HCT116 (cell line): ENCODE measurements around the gene SNCAIP. TPM values are rescaled to one million over a fixed set of nuclear protein-coding genes. Genes with fewer than 3 reads are reported as not detected.

Experiments
- ATAC-seq: fragments of 200-7000 bp; cut with Tn5 transposase; 2 replicates; pipeline ENCODE4 v1.9.1; 2020; ENCODE audit warnings: mild to moderate bottlenecking, moderate library complexity
- BruUV-seq: library from RNA; stranded (reverse); fragments of 400-500 nt; replicated peaks from 2 replicates; lab custom pipeline; 2021; lab: Mats Ljungman, UMichigan
- CTCF ChIA-PET: fragments of 300-600 bp; sonication (Branson Sonifier 250); formaldehyde crosslinking; loops from one replicate; lab custom pipeline; 2021; ENCODE audit warnings: antibody characterized with exemption; lab: Charles Lee
- POLR2A ChIA-PET: fragments of 300-600, 350-600 bp; sonication (Branson Sonifier 250); formaldehyde crosslinking; loops from one replicate; lab custom pipeline; 2021; ENCODE audit warnings: antibody characterized with exemption; lab: Charles Lee
- RAD21 ChIA-PET, 2 experiments: fragments of 300-600 bp; sonication (Branson Sonifier 250); formaldehyde crosslinking; loops; one replicate each; lab custom pipeline; 2023; ENCODE audit warnings: low total read pairs in 2 of 2; ENCODE audit not compliant: uncharacterized antibody in 2 of 2, unreplicated experiment in 2 of 2, low non-redundant PET in 1 of 2; lab: Charles Lee
- DNase-seq: peaks from one replicate; pipeline ENCODE4 v3.0.0-alpha.2; 2010; ENCODE audit warnings: low read depth, low spot score
- H2AFZ ChIP-seq: fragments of 200-600 bp; shearing (Covaris generic), sonication (generic); 2 replicates; pipeline ENCODE4 v1.6.1; 2017; ENCODE audit warnings: low read depth, mixed run types, mixed read lengths, antibody characterized with exemption, low read length; ENCODE audit not compliant: poor library complexity, severe bottlenecking
- H3K27ac ChIP-seq: 2 replicates; pipeline ENCODE4 v1.5.1; 2012; ENCODE audit warnings: low read depth, low read length
- H3K27me3 ChIP-seq: fragments of 200-600 bp; sonication (generic); 2 replicates; pipeline ENCODE4 v1.6.1; 2016; ENCODE audit warnings: mixed run types, low read length, mixed read lengths; ENCODE audit not compliant: insufficient read depth
- H3K36me3 ChIP-seq, 2 experiments: fragments of 200-500 bp in 1 of 2; fragments of 200-600 bp in 1 of 2; sonication (Bioruptor generic) in 1 of 2; sonication (generic) in 1 of 2; 2 replicates each; pipeline versions ENCODE4 v1.5.1 to v1.6.1; 2014 to 2016; ENCODE audit warnings: low read length in 2 of 2, inconsistent platforms in 1 of 2, mixed read lengths in 1 of 2, mixed run types in 1 of 2; ENCODE audit not compliant: insufficient read depth in 2 of 2, control insufficient read depth in 1 of 2
- H3K4me1 ChIP-seq, 2 experiments: fragments of 200-600 bp in 1 of 2; sonication (generic) in 1 of 2; 2 replicates each; pipeline versions ENCODE4 v1.5.1 to v1.6.1; 2012 to 2017; ENCODE audit warnings: low read length in 2 of 2, inconsistent platforms in 1 of 2, mild to moderate bottlenecking in 1 of 2, mixed read lengths in 1 of 2, mixed run types in 1 of 2, moderate library complexity in 1 of 2; ENCODE audit not compliant: insufficient read depth in 2 of 2, control insufficient read depth in 1 of 2
- H3K4me2 ChIP-seq: fragments of 200-600 bp; sonication (generic); 2 replicates; pipeline ENCODE4 v1.6.1; 2017; ENCODE audit warnings: mixed run types, low read length, mixed read lengths
- H3K4me3 ChIP-seq, 2 experiments: fragments of 200-600 bp in 1 of 2; sonication (generic) in 1 of 2; replicated peaks in 1 of 2; 2 replicates each; pipeline ENCODE4 v1.5.1; 2011 to 2016; ENCODE audit warnings: low read length in 2 of 2, control low read depth in 1 of 2, low read depth in 1 of 2, mild to moderate bottlenecking in 1 of 2, mixed read lengths in 1 of 2, mixed run types in 1 of 2
- H3K79me2 ChIP-seq: fragments of 200-600 bp; sonication (generic); 2 replicates; pipeline ENCODE4 v1.6.1; 2017; ENCODE audit warnings: mild to moderate bottlenecking, mixed run types, low read length, moderate library complexity, mixed read lengths; ENCODE audit not compliant: insufficient read depth
- H3K9ac ChIP-seq: fragments of 200-600 bp; sonication (generic); 2 replicates; pipeline ENCODE4 v1.6.1; 2016; ENCODE audit warnings: low read length, mixed read lengths
- H3K9me2 ChIP-seq: fragments of 200-600 bp; sonication (generic), shearing (Covaris generic); 2 replicates; pipeline ENCODE4 v1.6.1; 2017; ENCODE audit warnings: mixed run types, mild to moderate bottlenecking, moderate library complexity; ENCODE audit not compliant: insufficient read depth
- H3K9me3 ChIP-seq, 2 experiments: fragments of 200-500 bp in 1 of 2; fragments of 200-600 bp in 1 of 2; sonication (Bioruptor generic) in 1 of 2; sonication (generic) in 1 of 2; 2 replicates each; pipeline ENCODE4 v1.6.1; 2014 to 2017; ENCODE audit warnings: low read length in 2 of 2, mixed read lengths in 2 of 2, inconsistent platforms in 1 of 2, low read depth in 1 of 2, mild to moderate bottlenecking in 1 of 2, mixed run types in 1 of 2, moderate library complexity in 1 of 2; ENCODE audit not compliant: control insufficient read depth in 1 of 2, insufficient read depth in 1 of 2
- H4K20me1 ChIP-seq: fragments of 200-600 bp; sonication (generic), shearing (Covaris generic); 2 replicates; pipeline ENCODE4 v1.6.1; 2017; ENCODE audit warnings: mixed run types, mild to moderate bottlenecking, moderate library complexity; ENCODE audit not compliant: insufficient read depth
- ATF3 ChIP-seq: IDR thresholded peaks from 2 replicates; pipeline ENCODE4 v1.6.1; 2012
- CBX3 ChIP-seq: IDR thresholded peaks from 2 replicates; pipeline ENCODE4 v1.6.1; 2012; ENCODE audit warnings: low read depth
- CEBPB ChIP-seq: IDR thresholded peaks from 2 replicates; pipeline ENCODE4 v1.6.1; 2012; ENCODE audit warnings: low read depth
- CTCF ChIP-seq, 3 experiments: fragments of 200-600 bp in 1 of 3; sonication (generic) in 1 of 3; IDR thresholded peaks in 2 of 3; conservative IDR thresholded peaks in 1 of 3; 2 replicates each; pipeline ENCODE4 v1.5.1; 2012 to 2017; ENCODE audit warnings: low read depth in 2 of 3, low read length in 2 of 3, antibody characterized with exemption in 1 of 3, borderline replicate concordance in 1 of 3, control low read depth in 1 of 3, mild to moderate bottlenecking in 1 of 3, mixed read lengths in 1 of 3, mixed run types in 1 of 3, moderate library complexity in 1 of 3; ENCODE audit not compliant: insufficient read depth in 1 of 3
- EGR1 ChIP-seq: IDR thresholded peaks from 2 replicates; pipeline ENCODE4 v1.6.1; 2012; ENCODE audit warnings: low read depth
- ELF1 ChIP-seq: IDR thresholded peaks from 2 replicates; pipeline ENCODE4 v1.6.1; 2012; ENCODE audit warnings: low read depth, borderline replicate concordance
- REST ChIP-seq: IDR thresholded peaks from 2 replicates; pipeline ENCODE4 v1.6.1; 2012; ENCODE audit warnings: low read depth
- SIN3A ChIP-seq: IDR thresholded peaks from 2 replicates; pipeline ENCODE4 v1.6.1; 2012; ENCODE audit warnings: low read depth
- SP1 ChIP-seq: IDR thresholded peaks from 2 replicates; pipeline ENCODE4 v1.6.1; 2012; ENCODE audit warnings: low read depth
- ZBTB33 ChIP-seq: IDR thresholded peaks from 2 replicates; pipeline ENCODE4 v1.6.1; 2011; ENCODE audit warnings: mild to moderate bottlenecking, low read length, moderate library complexity; ENCODE audit not compliant: insufficient replicate concordance; ENCODE audit errors: extremely low read depth
- ZFX ChIP-seq: fragments of 450-650 bp; IDR thresholded peaks from 2 replicates; pipeline ENCODE4 v1.6.1; 2017
- intact Hi-C: fragments of 100-400 bp; cut with micrococcal nuclease; formaldehyde crosslinking; loops from 2 replicates; pipeline ENCODE4 v1.10.0; 2022
- total RNA-seq: library from RNA; stranded (reverse); gene quantifications from one replicate; pipeline ENCODE4 v1.2.1, GENCODE V29; 2021; ENCODE audit not compliant: unreplicated experiment

SNCAIP gene
- total RNA-seq, 1 experiment from 2014 or later = not detected

- ATAC-seq = no peak
- Histone ChIP-seq H3K9me3 (no peaks in the 10 kb centered on the region), H3K9ac (no peak overlapping the region), H3K4me2 (no peak overlapping the region), H3K79me2 (no peaks in the 10 kb centered on the region), H3K36me3 (no peaks in the 10 kb centered on the region), H3K4me3 (no peak overlapping the region), H2AFZ (no peak overlapping the region), H4K20me1 (no peaks in the 10 kb centered on the region), H3K27ac (no peak overlapping the region), H3K27me3 (no peaks in the 10 kb centered on the region), H3K9me2 (no peaks in the 10 kb centered on the region)
- RAD21 ChIA-PET = no interaction called here
- no TSS peak for BruUV-seq
- intact Hi-C loops = no loop called here
- DNase-seq = no peak
- POLR2A ChIA-PET = no interaction called here
- CTCF ChIA-PET = no interaction called here
- TF ChIP-seq ELF1 = no peak
- TF ChIP-seq SIN3A = no peak
- TF ChIP-seq ZFX = no peak
- no peak for TF ChIP-seq REST
- no peak for TF ChIP-seq SP1
- no peak for TF ChIP-seq CEBPB
- no peak for TF ChIP-seq CTCF (IDR thresholded peaks at IDR 0.05 in 2 of 3, conservative IDR thresholded peaks at IDR 0.05 in 1 of 3; ENCODE audit: borderline replicate concordance in 1 of 3, insufficient read depth in 1 of 3, low read depth in 2 of 3, low read length in 2 of 3)
- no peak for TF ChIP-seq EGR1
- TF ChIP-seq ZBTB33 = no peak
- no peak for TF ChIP-seq CBX3
- TF ChIP-seq ATF3 = no peak
- TF ChIP-seq, all 23 proteins: peak for 0
- H3K4me1 ChIP-seq = peaks cover 0 to 11% of the 10 kb centered on the region in 2 experiments; a peak in 2 of 4 replicates
Measured at GRCh38 chr5:122508623-122509022, 196.6 kb downstream of the SNCAIP start.
